Measurements from ENCODE around the gene SNPH. TPM values are rescaled to one million over a fixed set of nuclear protein-coding genes. Genes with fewer than 3 reads are reported as not detected.

Gene SNPH
- total RNA-seq, 4 donors from 2014 or later: 0.89 to 3.8 (median 2.5) TPM

- Histone ChIP-seq H3K27me3 (no peaks in the 10 kb centered on the region), H3K9me3 (no peaks in the 10 kb centered on the region), H3K27ac (no peak overlapping the region), H3K4me1 (peaks cover 10% of the 10 kb centered on the region), H3K36me3 (no peaks in the 10 kb centered on the region), H3K4me3 (no peak overlapping the region)
- TF ChIP-seq CTCF (IDR thresholded peaks at IDR 0.05) (no peak), EP300 (IDR thresholded peaks at IDR 0.05) (no peak), POLR2AphosphoS5 (IDR thresholded peaks at IDR 0.05) (no peak), POLR2A (IDR thresholded peaks at IDR 0.05) (no peak)
- DNase-seq (ENCODE audit: low spot score in 2 of 2): no peak
- WGBS: 84% methylated on average over 5 of the region's 5 CpGs
These were observed 49.7 kb downstream of the SNPH start for GRCh38 chr20:1315804-1316203.

GRCh38 chr20:1317545-1318255 lies 51.6 kb downstream of the SNPH start:
- no peaks in the 10 kb centered on the region for H3K36me3 ChIP-seq
- WGBS: 56% methylated on average over 12 of the region's 12 CpGs
- TF ChIP-seq EP300 (IDR thresholded peaks at IDR 0.05) (no peak), CTCF (IDR thresholded peaks at IDR 0.05) (no peak), POLR2A (IDR thresholded peaks at IDR 0.05) (no peak), POLR2AphosphoS5 (IDR thresholded peaks at IDR 0.05) (no peak)
- H3K9me3 ChIP-seq: no peaks in the 10 kb centered on the region
- H3K4me3 ChIP-seq: no peak overlapping the region
- no peaks in the 10 kb centered on the region for H3K27me3 ChIP-seq
- no peak overlapping the region for H3K27ac ChIP-seq
- no peak for DNase-seq (ENCODE audit: low spot score in 2 of 2)
- H3K4me1 ChIP-seq: peaks cover 18% of the 10 kb centered on the region

GRCh38 chr20:1319051-1319450 lies 53.0 kb downstream of the SNPH start:
- Histone ChIP-seq H3K9me3 (no peaks in the 10 kb centered on the region), H3K27ac (no peak overlapping the region), H3K36me3 (no peaks in the 10 kb centered on the region), H3K4me1 (peaks cover 17% of the 10 kb centered on the region), H3K27me3 (no peaks in the 10 kb centered on the region), H3K4me3 (no peak overlapping the region)
- 84% methylated on average over 4 of the region's 4 CpGs for WGBS
- TF ChIP-seq EP300 (IDR thresholded peaks at IDR 0.05) (no peak), POLR2A (IDR thresholded peaks at IDR 0.05) (no peak), POLR2AphosphoS5 (IDR thresholded peaks at IDR 0.05) (no peak), CTCF (IDR thresholded peaks at IDR 0.05) (no peak)
- DNase-seq (ENCODE audit: low spot score in 2 of 2): no peak

- no peaks in the 10 kb centered on the region for H3K9me3 ChIP-seq
- DNase-seq (ENCODE audit: low spot score in 2 of 2): no peak
- no peaks in the 10 kb centered on the region for H3K27me3 ChIP-seq
- TF ChIP-seq POLR2AphosphoS5 (IDR thresholded peaks at IDR 0.05) (no peak), CTCF (IDR thresholded peaks at IDR 0.05) (no peak), EP300 (IDR thresholded peaks at IDR 0.05) (no peak), POLR2A (IDR thresholded peaks at IDR 0.05) (no peak)
- no peak overlapping the region for H3K27ac ChIP-seq
- no peaks in the 10 kb centered on the region for H3K36me3 ChIP-seq
- no peak overlapping the region for H3K4me3 ChIP-seq
- WGBS: 78% methylated on average over 3 of the region's 4 CpGs
- H3K4me1 ChIP-seq: peaks cover 20% of the 10 kb centered on the region
These were observed 53.4 kb downstream of the SNPH start for GRCh38 chr20:1319462-1319861.

GRCh38 chr20:1320016-1320415 lies 53.9 kb downstream of the SNPH start:
- 91% methylated on average over 4 of the region's 6 CpGs for WGBS
- Histone ChIP-seq H3K9me3 (no peaks in the 10 kb centered on the region), H3K27me3 (no peaks in the 10 kb centered on the region), H3K36me3 (no peaks in the 10 kb centered on the region), H3K4me3 (no peak overlapping the region), H3K27ac (no peak overlapping the region), H3K4me1 (peaks cover 25% of the 10 kb centered on the region)
- DNase-seq (ENCODE audit: low spot score in 2 of 2): no peak
- TF ChIP-seq POLR2A (IDR thresholded peaks at IDR 0.05) (no peak), EP300 (IDR thresholded peaks at IDR 0.05) (no peak), CTCF (IDR thresholded peaks at IDR 0.05) (no peak), POLR2AphosphoS5 (IDR thresholded peaks at IDR 0.05) (no peak)
